RWPE1 (cell line): Measurements from ENCODE around the gene KRTAP20-3.

Source experiments
- CTCF ChIA-PET: fragments of 350-600 bp; sonication (Branson Sonifier 250); formaldehyde crosslinking; extraction: SDS; loops from one replicate; lab custom pipeline; 2021; lab: Yijun Ruan, JAX
- POLR2A ChIA-PET: fragments of 400-600 bp; formaldehyde crosslinking; extraction: SDS; loops from one replicate; lab custom pipeline; 2020; ENCODE audit warnings: antibody characterized with exemption; ENCODE audit not compliant: low non-redundant PET; lab: Yijun Ruan, JAX
- DNase-seq: peaks from one replicate; pipeline ENCODE4 v3.0.0; 2012; ENCODE audit warnings: low spot score
- H3K27ac ChIP-seq: fragments of 450-650 bp; 2 replicates; pipeline ENCODE4 v1.5.1; 2017
- TF ChIP-seq, protein P1 (sequence below): fragments of 450-650 bp; conservative IDR thresholded peaks from 2 replicates; pipeline ENCODE4 v1.5.1; 2017; ENCODE audit warnings: low read depth, mild to moderate bottlenecking

The KRTAP20-3 gene

DNA sequence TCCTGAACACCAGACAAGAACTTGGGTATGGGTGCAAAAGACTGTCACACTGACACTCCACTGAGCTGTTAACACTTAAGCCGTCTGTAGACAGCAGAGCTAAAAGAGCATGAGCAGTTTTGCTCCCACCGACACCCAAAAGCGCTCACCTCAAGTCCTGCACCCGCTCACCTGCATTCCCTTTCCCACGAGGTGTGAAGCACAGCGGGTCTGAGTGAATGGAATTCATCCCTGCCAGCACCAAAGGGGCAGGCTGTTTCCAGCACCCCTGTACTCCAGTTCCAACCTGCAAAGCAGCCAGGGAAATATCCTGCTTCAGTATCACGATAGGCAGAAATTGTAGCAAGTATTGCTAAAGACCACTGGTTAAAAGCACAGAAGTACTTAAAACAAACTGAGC is 47.2 kb downstream of the KRTAP20-3 start:
- TF ChIP-seq, protein P1, sequence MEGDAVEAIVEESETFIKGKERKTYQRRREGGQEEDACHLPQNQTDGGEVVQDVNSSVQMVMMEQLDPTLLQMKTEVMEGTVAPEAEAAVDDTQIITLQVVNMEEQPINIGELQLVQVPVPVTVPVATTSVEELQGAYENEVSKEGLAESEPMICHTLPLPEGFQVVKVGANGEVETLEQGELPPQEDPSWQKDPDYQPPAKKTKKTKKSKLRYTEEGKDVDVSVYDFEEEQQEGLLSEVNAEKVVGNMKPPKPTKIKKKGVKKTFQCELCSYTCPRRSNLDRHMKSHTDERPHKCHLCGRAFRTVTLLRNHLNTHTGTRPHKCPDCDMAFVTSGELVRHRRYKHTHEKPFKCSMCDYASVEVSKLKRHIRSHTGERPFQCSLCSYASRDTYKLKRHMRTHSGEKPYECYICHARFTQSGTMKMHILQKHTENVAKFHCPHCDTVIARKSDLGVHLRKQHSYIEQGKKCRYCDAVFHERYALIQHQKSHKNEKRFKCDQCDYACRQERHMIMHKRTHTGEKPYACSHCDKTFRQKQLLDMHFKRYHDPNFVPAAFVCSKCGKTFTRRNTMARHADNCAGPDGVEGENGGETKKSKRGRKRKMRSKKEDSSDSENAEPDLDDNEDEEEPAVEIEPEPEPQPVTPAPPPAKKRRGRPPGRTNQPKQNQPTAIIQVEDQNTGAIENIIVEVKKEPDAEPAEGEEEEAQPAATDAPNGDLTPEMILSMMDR, result no peak
- ChIA-PET POLR2A (no interaction called here), CTCF (no interaction called here)
- DNase-seq, result no peak
- no peak overlapping the region for H3K27ac ChIP-seq
